Measurements from ENCODE around the gene FNDC7.

GRCh38 chr1:108777839-108778238 lies 65.1 kb downstream of the FNDC7 start:
- TF ChIP-seq ZFP3 (tag by site-specific recombination; IDR thresholded peaks at IDR 0.05; ENCODE audit: low read depth) (no peak), ZBTB48 (tag by site-specific recombination; IDR thresholded peaks at IDR 0.05) (no peak), EGR2 (tag by site-specific recombination; IDR thresholded peaks at IDR 0.05; ENCODE audit: low read depth) (no peak), ZNF114 (tag by site-specific recombination; IDR thresholded peaks at IDR 0.05) (no peak), ZIC2 (tag by site-specific recombination; IDR thresholded peaks at IDR 0.05) (no peak), ZNF202 (tag by site-specific recombination; IDR thresholded peaks at IDR 0.05; ENCODE audit: borderline replicate concordance) (no peak), ZNF670 (tag by site-specific recombination; IDR thresholded peaks at IDR 0.05; ENCODE audit: low read depth) (no peak), OSR2 (tag by site-specific recombination; IDR thresholded peaks at IDR 0.05) (no peak), TRIM28 (IDR thresholded peaks at IDR 0.05; ENCODE audit: borderline replicate concordance, low read length) (no peak), CTCF (tag by site-specific recombination; IDR thresholded peaks at IDR 0.05) (no peak), ZNF571 (tag by site-specific recombination; IDR thresholded peaks at IDR 0.05) (no peak), YY1 (tag by site-specific recombination; IDR thresholded peaks at IDR 0.05) (no peak)
- TF ChIP-seq, protein P1, sequence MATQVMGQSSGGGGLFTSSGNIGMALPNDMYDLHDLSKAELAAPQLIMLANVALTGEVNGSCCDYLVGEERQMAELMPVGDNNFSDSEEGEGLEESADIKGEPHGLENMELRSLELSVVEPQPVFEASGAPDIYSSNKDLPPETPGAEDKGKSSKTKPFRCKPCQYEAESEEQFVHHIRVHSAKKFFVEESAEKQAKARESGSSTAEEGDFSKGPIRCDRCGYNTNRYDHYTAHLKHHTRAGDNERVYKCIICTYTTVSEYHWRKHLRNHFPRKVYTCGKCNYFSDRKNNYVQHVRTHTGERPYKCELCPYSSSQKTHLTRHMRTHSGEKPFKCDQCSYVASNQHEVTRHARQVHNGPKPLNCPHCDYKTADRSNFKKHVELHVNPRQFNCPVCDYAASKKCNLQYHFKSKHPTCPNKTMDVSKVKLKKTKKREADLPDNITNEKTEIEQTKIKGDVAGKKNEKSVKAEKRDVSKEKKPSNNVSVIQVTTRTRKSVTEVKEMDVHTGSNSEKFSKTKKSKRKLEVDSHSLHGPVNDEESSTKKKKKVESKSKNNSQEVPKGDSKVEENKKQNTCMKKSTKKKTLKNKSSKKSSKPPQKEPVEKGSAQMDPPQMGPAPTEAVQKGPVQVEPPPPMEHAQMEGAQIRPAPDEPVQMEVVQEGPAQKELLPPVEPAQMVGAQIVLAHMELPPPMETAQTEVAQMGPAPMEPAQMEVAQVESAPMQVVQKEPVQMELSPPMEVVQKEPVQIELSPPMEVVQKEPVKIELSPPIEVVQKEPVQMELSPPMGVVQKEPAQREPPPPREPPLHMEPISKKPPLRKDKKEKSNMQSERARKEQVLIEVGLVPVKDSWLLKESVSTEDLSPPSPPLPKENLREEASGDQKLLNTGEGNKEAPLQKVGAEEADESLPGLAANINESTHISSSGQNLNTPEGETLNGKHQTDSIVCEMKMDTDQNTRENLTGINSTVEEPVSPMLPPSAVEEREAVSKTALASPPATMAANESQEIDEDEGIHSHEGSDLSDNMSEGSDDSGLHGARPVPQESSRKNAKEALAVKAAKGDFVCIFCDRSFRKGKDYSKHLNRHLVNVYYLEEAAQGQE (tag by site-specific recombination; IDR thresholded peaks at IDR 0.05): no peak

Data from HEK293 (cell line).